ENCODE results near the gene NUDT8. TPM values are rescaled to one million over a fixed set of nuclear protein-coding genes. Genes with fewer than 3 reads are reported as not detected.

Gene NUDT8
- total and polyA plus RNA-seq, 9 of the 15 experiments (the other 6 are each of a cell fraction or from before 2014, with no cell fraction given), result 0.23 to 27.8 (median 5.0) TPM

GRCh38 chr11:67615728-67616430, 13.9 kb downstream of the NUDT8 start (continued):
- TF ChIP-seq ZBTB40 (IDR thresholded peaks at IDR 0.05), result no peak
- TF ChIP-seq ZBTB40 (CRISPR knock-in tag; IDR thresholded peaks at IDR 0.05), result no peak
- no peak for TF ChIP-seq SMAD2 (IDR thresholded peaks at IDR 0.05; ENCODE audit: low read depth, low read length)
- no peak for TF ChIP-seq ELK1 (CRISPR knock-in tag; IDR thresholded peaks at IDR 0.05)
- peak; percentile 51 for TF ChIP-seq POLR2G (IDR thresholded peaks at IDR 0.05; ENCODE audit: low read depth, low read length)
- no peak for TF ChIP-seq MAFK (IDR thresholded peaks at IDR 0.05; ENCODE audit: low read length)
- no peak for TF ChIP-seq CHCHD3 (CRISPR knock-in tag; IDR thresholded peaks at IDR 0.05)
- no peak for TF ChIP-seq IRF2 (CRISPR knock-in tag; IDR thresholded peaks at IDR 0.05)
- 0 out of 2 replicates have a peak, but pooled peaks have one; percentile 3 for TF ChIP-seq TFAP4 (CRISPR knock-in tag; IDR thresholded peaks at IDR 0.05; ENCODE audit: borderline replicate concordance)
- no peak for TF ChIP-seq ZNF696 (CRISPR knock-in tag; conservative IDR thresholded peaks at IDR 0.05)
- TF ChIP-seq TAF9B (IDR thresholded peaks at IDR 0.05; ENCODE audit: partially characterized antibody), result no peak
- TF ChIP-seq BMI1 (IDR thresholded peaks at IDR 0.05; ENCODE audit: low read length), result no peak
- TF ChIP-seq CBX5 (IDR thresholded peaks at IDR 0.05; ENCODE audit: borderline replicate concordance, low read depth), result no peak
- no peak for TF ChIP-seq ATF6 (CRISPR knock-in tag; IDR thresholded peaks at IDR 0.05)
- TF ChIP-seq TEAD1 (CRISPR knock-in tag; IDR thresholded peaks at IDR 0.05), result no peak
- no peak for TF ChIP-seq HDGF (IDR thresholded peaks at IDR 0.05)

All from K562 (cell line).